Mucosa of stomach (tissue), 1 donor: ENCODE data around the gene ZSWIM5.
"Not testable (repeated sequence)": the region's sequence is repeated elsewhere in the genome, so short reads cannot be mapped to it uniquely, and the experiment has no call there.

Experiments
- H3K27me3 ChIP-seq: one replicate; pipeline ENCODE4 v1.7.0; 2013; ENCODE audit warnings: mild to moderate bottlenecking, low read length; ENCODE audit not compliant: control insufficient read depth, insufficient read depth
- H3K36me3 ChIP-seq: one replicate; pipeline ENCODE4 v1.7.0; 2013; ENCODE audit warnings: low read length; ENCODE audit not compliant: control insufficient read depth, insufficient read depth
- H3K4me1 ChIP-seq: one replicate; pipeline ENCODE4 v1.7.0; 2013; ENCODE audit warnings: mild to moderate bottlenecking, low read length; ENCODE audit not compliant: control insufficient read depth, insufficient read depth
- H3K4me3 ChIP-seq: one replicate; pipeline ENCODE4 v1.7.0; 2013; ENCODE audit warnings: low read length
- H3K9ac ChIP-seq: one replicate; pipeline ENCODE4 v1.7.0; 2013; ENCODE audit warnings: mild to moderate bottlenecking, low read length, moderate library complexity
- H3K9me3 ChIP-seq: one replicate; pipeline ENCODE4 v1.7.0; 2013; ENCODE audit warnings: mild to moderate bottlenecking, low read length, moderate library complexity; ENCODE audit not compliant: control insufficient read depth
- donor health status: Pancreatic carcinoma.

ZSWIM5 gene

DNA sequence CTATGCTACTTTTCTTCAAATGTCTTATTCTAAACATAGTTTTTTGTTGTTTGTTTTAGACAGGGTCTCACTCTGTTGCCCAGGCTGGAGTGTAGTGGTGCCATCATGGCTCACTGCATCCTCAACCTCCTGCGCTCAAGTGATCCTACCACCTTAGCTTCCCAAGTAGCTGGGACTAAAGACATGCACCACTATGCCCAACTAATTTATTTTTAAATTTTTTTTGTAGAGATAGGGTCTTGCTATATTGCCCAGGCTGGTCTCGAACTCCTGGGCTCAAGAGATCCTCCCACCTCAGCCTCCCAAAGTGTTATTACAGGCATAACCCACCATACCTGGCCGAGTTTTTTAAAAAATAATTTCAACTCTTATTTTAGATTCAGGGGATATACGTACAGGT, 143.9 kb downstream of the ZSWIM5 start:
- not testable (repeated sequence) for H3K27me3 ChIP-seq, H3K4me3 ChIP-seq, H3K4me1 ChIP-seq, H3K36me3 ChIP-seq, H3K9ac ChIP-seq, H3K9me3 ChIP-seq

DNA sequence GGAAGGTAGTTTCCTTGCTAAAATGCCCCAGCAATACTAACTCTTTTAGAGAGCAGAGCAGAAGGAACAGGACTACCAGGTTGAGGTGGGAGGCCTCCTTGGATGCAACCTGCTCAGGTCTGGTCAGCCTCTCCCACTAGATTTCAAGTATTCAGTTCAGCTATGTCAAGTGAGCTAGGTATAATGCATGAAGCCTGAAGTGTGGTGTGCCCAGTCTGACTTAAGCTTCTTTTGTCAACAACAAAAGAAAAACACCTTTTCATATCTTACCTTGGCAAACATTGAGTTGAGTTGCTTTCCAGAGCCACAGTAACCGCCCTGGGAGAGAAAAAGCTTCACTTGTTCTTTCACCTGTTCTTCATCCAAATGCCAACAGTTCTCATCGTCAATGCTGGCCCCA, 146.6 kb downstream of the ZSWIM5 start:
- Histone ChIP-seq H3K27me3 (no peaks in the 10 kb centered on the region), H3K9ac (no peak overlapping the region), H3K9me3 (no peaks in the 10 kb centered on the region), H3K4me3 (no peak overlapping the region), H3K4me1 (peaks cover 3% of the 10 kb centered on the region), H3K36me3 (no peaks in the 10 kb centered on the region)

DNA sequence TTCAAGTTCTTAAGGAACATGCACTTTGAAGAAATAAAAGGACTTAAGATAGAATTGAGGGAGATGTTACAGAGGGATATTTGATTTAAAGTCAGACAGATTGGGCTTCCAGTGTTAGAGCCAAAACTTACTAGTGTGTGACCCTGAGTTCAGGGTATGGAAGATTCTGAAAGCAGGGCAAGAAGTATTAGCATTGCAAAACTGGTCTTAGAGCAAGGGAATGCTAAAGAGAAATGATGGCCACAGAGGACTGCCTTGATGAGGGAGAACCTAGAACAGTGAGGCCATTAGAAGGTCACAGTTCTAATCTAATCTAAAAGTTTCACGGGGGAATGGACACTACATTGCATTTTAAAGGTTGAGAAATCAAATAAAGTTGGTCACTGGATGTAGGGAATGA, 148.9 kb downstream of the ZSWIM5 start:
- Histone ChIP-seq H3K36me3 (no peaks in the 10 kb centered on the region), H3K27me3 (no peaks in the 10 kb centered on the region), H3K4me1 (peaks cover 3% of the 10 kb centered on the region), H3K9ac (no peak overlapping the region), H3K4me3 (no peak overlapping the region), H3K9me3 (no peaks in the 10 kb centered on the region)

DNA sequence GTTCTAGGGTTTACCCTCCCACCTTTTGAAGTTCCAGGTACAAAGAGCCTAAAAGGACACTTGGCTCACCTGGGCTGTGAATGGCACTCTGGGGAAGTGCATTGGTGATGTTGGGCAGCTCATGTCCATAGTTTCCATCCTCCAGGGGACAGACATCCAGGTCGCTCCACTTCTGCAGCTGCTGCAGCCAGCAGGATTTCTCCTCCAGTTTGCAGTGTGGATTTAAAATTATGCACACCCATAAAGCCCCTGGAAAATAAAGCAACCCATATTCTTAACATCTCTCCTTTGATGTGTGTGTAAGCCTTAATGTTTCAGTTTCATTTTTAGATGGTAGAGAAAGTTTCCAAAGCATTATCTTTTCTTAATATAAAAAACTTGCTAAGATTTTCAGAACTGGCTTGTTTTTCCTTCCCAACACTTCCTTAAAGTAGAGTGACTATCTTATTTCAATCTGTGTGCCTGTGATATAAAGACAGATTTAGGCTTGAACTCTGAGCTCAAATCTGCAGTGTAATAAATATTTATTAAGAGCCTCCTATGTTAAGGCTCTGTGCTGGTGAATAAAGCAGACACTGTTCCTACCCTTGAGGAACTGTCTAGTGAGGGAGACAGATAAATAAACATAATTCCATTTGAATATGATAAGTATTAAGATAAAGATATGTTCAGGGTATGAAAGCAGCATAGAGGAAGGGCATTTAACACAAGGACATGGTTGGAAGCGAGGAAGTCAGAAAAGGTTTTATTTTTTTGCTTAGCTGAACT, 155.2 kb downstream of the ZSWIM5 start:
- Histone ChIP-seq H3K9me3 (no peaks in the 10 kb centered on the region), H3K36me3 (no peaks in the 10 kb centered on the region), H3K4me1 (peaks cover 8% of the 10 kb centered on the region), H3K9ac (no peak overlapping the region), H3K4me3 (no peak overlapping the region), H3K27me3 (no peaks in the 10 kb centered on the region)

DNA sequence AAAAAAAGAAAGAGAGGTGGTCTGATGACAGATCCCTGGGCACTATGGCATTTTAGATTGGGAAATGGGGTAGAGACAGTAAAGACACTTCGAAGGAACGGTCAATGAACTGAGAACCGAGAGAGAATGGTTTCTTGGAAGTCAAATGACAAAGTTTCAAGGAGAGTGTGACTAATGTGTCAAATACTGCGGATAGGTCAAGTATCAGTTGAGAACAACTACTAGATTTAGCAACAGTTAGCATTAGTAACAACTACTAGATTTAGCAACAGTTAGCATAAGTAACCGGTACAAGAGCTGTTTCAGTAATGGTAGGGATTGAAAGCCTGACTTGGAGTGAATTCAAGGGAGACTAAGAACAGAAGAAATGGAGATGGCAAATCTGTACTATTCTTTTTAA, 159.4 kb downstream of the ZSWIM5 start:
- H3K4me3 ChIP-seq: no peak overlapping the region
- no peaks in the 10 kb centered on the region for H3K36me3 ChIP-seq
- H3K4me1 ChIP-seq: peaks cover 8% of the 10 kb centered on the region
- H3K27me3 ChIP-seq: no peaks in the 10 kb centered on the region
- no peaks in the 10 kb centered on the region for H3K9me3 ChIP-seq
- H3K9ac ChIP-seq: no peak overlapping the region

DNA sequence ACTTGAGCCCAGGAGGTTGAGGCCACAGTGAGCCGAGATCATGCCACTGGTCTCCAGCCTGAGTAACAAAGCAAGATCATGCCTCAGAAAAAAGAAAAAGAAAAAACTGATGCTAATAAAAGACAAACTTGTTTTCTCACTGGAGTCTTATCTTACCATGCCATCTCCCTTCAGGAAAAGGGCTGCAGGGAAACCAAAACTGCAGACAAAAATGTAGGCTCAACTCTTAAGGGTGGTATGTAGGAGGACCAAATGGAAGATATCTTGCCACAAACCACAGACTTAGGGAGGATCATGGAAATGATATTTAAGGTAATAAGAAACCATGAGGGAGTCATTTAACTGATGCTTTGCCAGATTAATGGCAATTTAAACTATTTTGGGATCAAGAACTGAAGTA, 161.5 kb downstream of the ZSWIM5 start:
- H3K9ac ChIP-seq: no peak overlapping the region
- H3K27me3 ChIP-seq: no peaks in the 10 kb centered on the region
- no peaks in the 10 kb centered on the region for H3K9me3 ChIP-seq
- H3K36me3 ChIP-seq: no peaks in the 10 kb centered on the region
- H3K4me3 ChIP-seq: no peak overlapping the region
- no peaks in the 10 kb centered on the region for H3K4me1 ChIP-seq

DNA sequence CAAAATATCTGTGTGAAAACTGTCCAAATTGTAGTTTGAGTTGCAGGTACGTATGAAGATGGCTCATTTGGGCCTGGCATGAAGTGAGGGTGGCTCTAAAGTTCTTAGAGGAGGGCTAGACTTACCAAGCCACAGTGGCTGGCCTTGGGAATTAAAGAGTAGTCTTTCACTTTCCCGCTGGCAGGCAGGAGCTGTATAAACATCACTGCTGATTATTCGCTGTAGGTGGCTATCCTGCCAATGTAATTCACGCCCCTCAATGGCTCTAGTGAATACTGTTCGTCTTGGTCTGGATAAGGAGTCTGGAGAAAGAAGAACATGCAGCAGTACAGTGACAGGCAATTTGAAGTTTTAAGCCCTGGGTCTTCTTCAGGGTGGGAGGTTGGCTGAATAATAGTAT, 163.3 kb downstream of the ZSWIM5 start:
- no peaks in the 10 kb centered on the region for H3K4me1 ChIP-seq
- H3K9ac ChIP-seq: no peak overlapping the region
- H3K9me3 ChIP-seq: no peaks in the 10 kb centered on the region
- H3K4me3 ChIP-seq: no peak overlapping the region
- no peaks in the 10 kb centered on the region for H3K27me3 ChIP-seq
- no peaks in the 10 kb centered on the region for H3K36me3 ChIP-seq

DNA sequence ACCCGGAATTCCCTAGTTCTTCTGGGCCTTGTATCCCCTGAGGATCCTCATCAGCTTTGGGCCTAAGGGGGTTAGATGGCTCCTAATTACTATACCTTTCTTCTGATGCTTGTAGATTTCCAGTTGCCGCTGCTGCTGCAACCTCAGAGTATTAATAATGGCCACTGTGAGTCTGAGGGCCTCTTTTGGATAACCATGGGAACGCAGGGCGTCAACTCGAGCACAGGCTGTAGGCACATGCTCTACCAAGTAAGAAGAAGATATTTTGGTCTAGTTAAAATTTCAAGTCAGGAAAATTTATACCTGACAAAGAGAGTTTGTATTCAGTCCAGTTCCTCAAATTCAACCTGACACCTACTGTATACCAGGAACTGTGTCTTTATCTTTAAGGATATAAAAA, 166.1 kb downstream of the ZSWIM5 start:
- Histone ChIP-seq H3K9ac (no peak overlapping the region), H3K4me3 (no peak overlapping the region), H3K27me3 (no peaks in the 10 kb centered on the region), H3K36me3 (no peaks in the 10 kb centered on the region), H3K9me3 (no peaks in the 10 kb centered on the region), H3K4me1 (no peaks in the 10 kb centered on the region)

DNA sequence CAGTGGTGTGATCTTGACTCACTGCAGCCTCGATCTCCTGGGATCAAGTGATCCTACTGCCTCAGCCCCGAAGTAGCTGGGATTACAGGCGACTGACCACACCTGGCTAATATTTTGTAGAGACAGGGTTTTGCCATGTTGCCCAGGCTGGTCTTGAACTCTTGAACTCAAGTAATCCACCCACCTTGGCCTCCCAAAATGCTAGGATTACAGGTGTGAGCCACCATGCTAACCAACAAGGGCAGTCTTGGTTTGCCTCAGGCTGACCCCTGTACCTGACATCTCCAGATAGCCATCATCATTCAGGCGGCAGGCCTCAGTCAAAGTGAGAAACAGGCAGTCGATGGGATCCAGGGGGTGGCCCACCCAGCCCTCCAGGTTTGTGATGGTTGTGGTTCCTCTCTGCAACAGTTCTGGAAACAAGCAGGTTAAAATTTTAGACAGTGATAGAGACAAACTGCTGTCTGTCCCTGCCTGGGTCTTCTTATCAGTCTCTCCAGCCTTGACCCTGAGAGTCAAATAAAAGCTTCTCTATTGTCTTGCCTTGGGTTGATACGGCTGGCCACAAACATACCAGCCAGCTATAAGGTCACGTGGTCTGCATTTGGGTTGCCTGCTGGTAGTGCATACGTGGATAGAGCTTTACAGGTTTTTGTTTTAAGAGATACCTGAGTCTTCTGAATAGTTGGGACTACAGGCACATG, 167.6 kb downstream of the ZSWIM5 start:
- Histone ChIP-seq H3K4me1 (no peaks in the 10 kb centered on the region), H3K9ac (no peak overlapping the region), H3K36me3 (no peaks in the 10 kb centered on the region), H3K9me3 (no peaks in the 10 kb centered on the region), H3K27me3 (no peaks in the 10 kb centered on the region), H3K4me3 (no peak overlapping the region)

DNA sequence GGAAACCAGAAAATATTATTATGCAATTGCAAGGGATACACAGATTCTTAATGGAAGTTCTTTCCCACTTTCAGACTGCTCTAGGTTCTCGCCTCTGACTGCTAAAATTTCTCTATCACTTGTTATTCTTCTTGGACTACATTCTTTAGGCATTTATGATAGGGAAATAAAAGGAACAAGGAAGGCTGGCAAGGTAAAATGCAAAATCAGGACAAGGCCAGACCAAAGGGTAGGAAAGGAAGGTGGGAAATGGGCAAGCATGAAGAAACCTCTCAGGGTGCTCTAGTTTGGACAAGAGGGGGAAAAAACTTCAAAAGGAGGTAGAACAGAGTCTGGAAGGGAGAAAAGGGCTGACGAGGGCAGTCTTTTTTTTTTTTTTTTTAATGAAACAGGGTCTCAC, 168.2 kb downstream of the ZSWIM5 start:
- no peaks in the 10 kb centered on the region for H3K27me3 ChIP-seq
- no peaks in the 10 kb centered on the region for H3K4me1 ChIP-seq
- H3K9ac ChIP-seq: no peak overlapping the region
- no peaks in the 10 kb centered on the region for H3K9me3 ChIP-seq
- no peaks in the 10 kb centered on the region for H3K36me3 ChIP-seq
- H3K4me3 ChIP-seq: no peak overlapping the region

DNA sequence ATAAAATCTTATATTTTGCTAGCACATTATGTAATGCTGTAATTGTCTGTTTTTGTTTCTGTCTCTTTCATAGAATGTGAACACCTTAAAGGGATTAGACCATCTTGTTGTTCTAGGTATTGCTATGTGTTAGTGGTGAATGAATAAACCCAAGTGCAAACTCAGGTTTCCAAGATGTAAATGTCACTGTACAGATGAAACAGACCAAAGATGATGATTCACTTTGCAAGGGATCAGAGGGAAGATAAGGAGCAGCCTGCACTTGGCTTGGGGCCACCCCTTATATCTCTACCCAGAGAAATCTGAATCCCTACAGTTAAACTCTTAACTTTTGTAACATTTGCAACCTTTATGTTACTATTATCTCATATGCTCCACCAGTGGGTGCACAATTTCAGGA, 168.9 kb downstream of the ZSWIM5 start:
- H3K27me3 ChIP-seq: no peaks in the 10 kb centered on the region
- no peaks in the 10 kb centered on the region for H3K4me1 ChIP-seq
- no peaks in the 10 kb centered on the region for H3K36me3 ChIP-seq
- H3K4me3 ChIP-seq: no peak overlapping the region
- no peaks in the 10 kb centered on the region for H3K9me3 ChIP-seq
- no peak overlapping the region for H3K9ac ChIP-seq

DNA sequence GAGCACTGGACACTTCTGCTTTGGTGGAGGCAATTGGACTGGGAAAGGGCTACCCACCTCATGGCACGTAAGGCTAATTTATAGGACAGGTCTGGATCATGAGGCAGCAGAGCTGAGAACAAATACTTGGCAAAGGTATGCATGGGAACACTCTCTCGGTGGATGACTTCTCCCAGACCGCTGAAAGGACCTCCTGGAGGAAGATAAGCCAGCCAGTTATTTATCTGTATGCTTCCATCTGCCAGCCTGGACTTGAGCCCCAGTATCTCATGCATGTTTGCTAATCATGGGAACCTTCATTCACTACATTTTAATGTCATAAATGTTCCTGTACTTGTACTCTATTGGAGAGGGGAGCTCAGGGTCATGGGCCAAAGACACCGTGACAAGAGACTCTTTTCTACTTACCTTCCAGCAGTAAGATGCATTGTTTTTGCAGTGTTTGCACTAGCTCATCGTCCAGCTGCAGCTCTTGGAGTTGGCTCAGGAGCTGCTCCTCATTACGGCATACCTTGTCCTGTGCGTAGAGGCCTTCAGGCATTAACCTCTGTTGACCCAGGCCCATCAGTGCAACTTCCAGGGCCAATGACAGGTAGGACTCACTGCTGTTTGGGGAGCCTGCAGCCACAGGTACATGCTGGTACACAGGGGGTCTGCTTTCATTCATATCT, 170.6 kb downstream of the ZSWIM5 start:
- no peaks in the 10 kb centered on the region for H3K4me1 ChIP-seq
- no peak overlapping the region for H3K4me3 ChIP-seq
- H3K9ac ChIP-seq: no peak overlapping the region
- no peaks in the 10 kb centered on the region for H3K9me3 ChIP-seq
- H3K27me3 ChIP-seq: no peaks in the 10 kb centered on the region
- H3K36me3 ChIP-seq: no peaks in the 10 kb centered on the region
